Fibroblast of lung (primary cell): ENCODE data around the gene BCAS2.

Source experiments
- EZH2 ChIP-seq: IDR thresholded peaks from 2 replicates; pipeline ENCODE4 v1.5.1; 2012; ENCODE audit warnings: low read length, control low read depth, mild to moderate bottlenecking; ENCODE audit errors: missing control alignments
- TF ChIP-seq, protein P1 (sequence below), 2 donors: IDR thresholded peaks in 1 of 2; conservative IDR thresholded peaks in 1 of 2; 1 replicate in 1 of 2; 2 replicates in 1 of 2; pipeline ENCODE4 v1.5.1; 2011 to 2012; ENCODE audit warnings: low read length in 2 of 2, control low read depth in 1 of 2, inconsistent platforms in 1 of 2, low read depth in 1 of 2, mild to moderate bottlenecking in 1 of 2

DNA sequence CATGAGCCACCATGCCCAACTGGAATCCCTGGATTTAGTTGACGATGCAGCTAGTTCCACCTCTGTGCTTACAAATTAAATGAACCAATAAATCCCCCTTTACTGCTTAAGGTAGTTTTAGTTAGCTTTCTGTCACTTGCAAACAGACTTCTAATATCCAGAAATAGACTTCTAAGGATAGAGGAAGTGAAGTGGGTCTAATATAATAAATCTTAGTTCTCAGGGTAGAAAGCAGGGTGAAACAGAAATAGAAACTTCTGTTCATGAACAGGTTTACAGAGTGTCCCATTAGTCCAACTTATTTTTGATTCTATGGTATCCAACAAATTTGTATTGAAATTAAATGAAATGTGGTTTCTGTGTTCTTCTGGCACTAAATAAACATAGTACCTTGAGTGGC lies 20.1 kb downstream of the BCAS2 start:
- no peak for TF ChIP-seq EZH2
- TF ChIP-seq, protein P1, sequence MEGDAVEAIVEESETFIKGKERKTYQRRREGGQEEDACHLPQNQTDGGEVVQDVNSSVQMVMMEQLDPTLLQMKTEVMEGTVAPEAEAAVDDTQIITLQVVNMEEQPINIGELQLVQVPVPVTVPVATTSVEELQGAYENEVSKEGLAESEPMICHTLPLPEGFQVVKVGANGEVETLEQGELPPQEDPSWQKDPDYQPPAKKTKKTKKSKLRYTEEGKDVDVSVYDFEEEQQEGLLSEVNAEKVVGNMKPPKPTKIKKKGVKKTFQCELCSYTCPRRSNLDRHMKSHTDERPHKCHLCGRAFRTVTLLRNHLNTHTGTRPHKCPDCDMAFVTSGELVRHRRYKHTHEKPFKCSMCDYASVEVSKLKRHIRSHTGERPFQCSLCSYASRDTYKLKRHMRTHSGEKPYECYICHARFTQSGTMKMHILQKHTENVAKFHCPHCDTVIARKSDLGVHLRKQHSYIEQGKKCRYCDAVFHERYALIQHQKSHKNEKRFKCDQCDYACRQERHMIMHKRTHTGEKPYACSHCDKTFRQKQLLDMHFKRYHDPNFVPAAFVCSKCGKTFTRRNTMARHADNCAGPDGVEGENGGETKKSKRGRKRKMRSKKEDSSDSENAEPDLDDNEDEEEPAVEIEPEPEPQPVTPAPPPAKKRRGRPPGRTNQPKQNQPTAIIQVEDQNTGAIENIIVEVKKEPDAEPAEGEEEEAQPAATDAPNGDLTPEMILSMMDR (conservative IDR thresholded peaks at IDR 0.05 in 1 of 2, IDR thresholded peaks at IDR 0.05 in 1 of 2; ENCODE audit: low read depth in 1 of 2, low read length in 2 of 2), result no peak
